Breast epithelium (tissue), 3 donors: Measurements from ENCODE around the gene SLC34A1.

ENCODE experiments used
- POLR2A ChIP-seq: fragments of 450-650 bp; IDR thresholded peaks from one replicate; pipeline ENCODE4 v1.6.1; 2016; ENCODE audit warnings: antibody characterized with exemption, mild to moderate bottlenecking, moderate library complexity
- TF ChIP-seq, protein P1 (sequence below), 3 donors: fragments of 450-650 bp; IDR thresholded peaks; one replicate each; pipeline ENCODE4 v1.5.1; 2016 to 2017; ENCODE audit warnings: antibody characterized with exemption in 3 of 3, mild to moderate bottlenecking in 3 of 3, moderate library complexity in 3 of 3

DNA sequence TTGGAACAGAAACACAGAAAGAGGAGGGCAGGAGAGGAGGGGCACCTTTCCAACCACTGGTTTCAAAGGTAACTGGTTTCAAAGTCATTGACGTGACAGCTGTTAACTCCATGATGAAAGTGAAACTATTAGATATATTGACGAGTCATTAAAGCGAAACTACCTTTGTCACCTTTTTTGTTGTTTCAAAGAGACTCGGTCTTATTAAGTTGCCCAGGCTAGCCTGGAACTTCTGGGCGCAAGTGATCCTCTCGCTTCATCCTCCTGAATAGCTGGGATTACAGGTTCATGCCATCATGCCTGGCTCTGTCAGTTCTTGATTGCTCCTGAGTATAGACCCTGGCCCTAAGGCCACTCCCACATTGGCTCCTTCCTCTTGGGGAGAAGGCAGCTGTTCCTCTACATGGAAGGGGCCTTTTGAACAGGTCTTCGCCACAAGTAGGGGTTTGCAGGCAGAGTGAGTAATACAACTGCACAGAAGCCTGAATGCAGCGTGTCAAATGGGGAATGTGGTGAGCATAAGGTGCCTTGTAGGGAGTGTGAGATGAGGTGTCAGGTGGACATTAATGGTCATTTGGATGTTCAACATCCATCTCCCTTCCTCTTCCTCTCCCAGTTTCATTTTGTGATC is 28.5 kb downstream of the SLC34A1 start:
- TF ChIP-seq, protein P1, sequence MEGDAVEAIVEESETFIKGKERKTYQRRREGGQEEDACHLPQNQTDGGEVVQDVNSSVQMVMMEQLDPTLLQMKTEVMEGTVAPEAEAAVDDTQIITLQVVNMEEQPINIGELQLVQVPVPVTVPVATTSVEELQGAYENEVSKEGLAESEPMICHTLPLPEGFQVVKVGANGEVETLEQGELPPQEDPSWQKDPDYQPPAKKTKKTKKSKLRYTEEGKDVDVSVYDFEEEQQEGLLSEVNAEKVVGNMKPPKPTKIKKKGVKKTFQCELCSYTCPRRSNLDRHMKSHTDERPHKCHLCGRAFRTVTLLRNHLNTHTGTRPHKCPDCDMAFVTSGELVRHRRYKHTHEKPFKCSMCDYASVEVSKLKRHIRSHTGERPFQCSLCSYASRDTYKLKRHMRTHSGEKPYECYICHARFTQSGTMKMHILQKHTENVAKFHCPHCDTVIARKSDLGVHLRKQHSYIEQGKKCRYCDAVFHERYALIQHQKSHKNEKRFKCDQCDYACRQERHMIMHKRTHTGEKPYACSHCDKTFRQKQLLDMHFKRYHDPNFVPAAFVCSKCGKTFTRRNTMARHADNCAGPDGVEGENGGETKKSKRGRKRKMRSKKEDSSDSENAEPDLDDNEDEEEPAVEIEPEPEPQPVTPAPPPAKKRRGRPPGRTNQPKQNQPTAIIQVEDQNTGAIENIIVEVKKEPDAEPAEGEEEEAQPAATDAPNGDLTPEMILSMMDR (IDR thresholded peaks at IDR 0.05), result no peak
- TF ChIP-seq POLR2A, result no peak
